ENCODE results near the gene CCDC61.

- no peak for TF ChIP-seq POLR2A (IDR thresholded peaks at IDR 0.05; ENCODE audit: low read length)
- no peak for TF ChIP-seq GATA1 (IDR thresholded peaks at IDR 0.05; ENCODE audit: low read depth, low read length)
These were observed 11.1 kb downstream of the CCDC61 start for GRCh38 chr19:46006411-46006810.
